Type B pancreatic cell (in vitro differentiated cells): ENCODE data around the gene PSMD13. TPM values are rescaled to one million over a fixed set of nuclear protein-coding genes. Genes with fewer than 3 reads are reported as not detected.

Source experiments
- DNase-seq: peaks from one replicate; pipeline ENCODE4 v3.0.0; 2021; ENCODE audit warnings: mixed read lengths; ENCODE audit not compliant: unreplicated experiment; ENCODE audit errors: extremely low spot score
- H3K27ac Mint-ChIP-seq: 2 replicates; pipeline ENCODE4 v1.8.0; 2021; ENCODE audit warnings: mild to moderate bottlenecking, mixed read lengths
- H3K27me3 Mint-ChIP-seq: 2 replicates; pipeline ENCODE4 v1.8.0; 2021; ENCODE audit warnings: mixed read lengths
- H3K36me3 Mint-ChIP-seq: 2 replicates; pipeline ENCODE4 v1.8.0; 2021; ENCODE audit warnings: mixed read lengths
- H3K4me1 Mint-ChIP-seq: one replicate; pipeline ENCODE4 v1.8.0; 2021; ENCODE audit warnings: mixed read lengths; ENCODE audit not compliant: unreplicated experiment
- H3K4me3 Mint-ChIP-seq: 2 replicates; pipeline ENCODE4 v1.8.0; 2021; ENCODE audit warnings: mild to moderate bottlenecking, mixed read lengths
- H3K9me3 Mint-ChIP-seq: 2 replicates; pipeline ENCODE4 v1.8.0; 2021; ENCODE audit warnings: mixed read lengths
- CTCF ChIP-seq: fragments of 200-600 bp; sonication (generic); conservative IDR thresholded peaks from 2 replicates; pipeline ENCODE4 v1.5.0; 2021; ENCODE audit warnings: antibody characterized with exemption, mild to moderate bottlenecking
- total RNA-seq: library from RNA; stranded (reverse); gene quantifications from 2 replicates; pipeline ENCODE4 v1.2.1, GENCODE V29; 2021; ENCODE audit warnings: low replicate concordance

Gene PSMD13
- total RNA-seq, 1 donor from 2014 or later = 115 TPM

- Mint-ChIP-seq H3K9me3 (no peaks in the 10 kb centered on the region), H3K36me3 (peaks cover 5% of the 10 kb centered on the region), H3K4me3 (peak overlapping the region; percentile 68), H3K27me3 (no peaks in the 10 kb centered on the region), H3K4me1 (peaks cover 6% of the 10 kb centered on the region), H3K27ac (no peak overlapping the region)
- no peak for DNase-seq
- no peak for TF ChIP-seq CTCF
Measured at GRCh38 chr11:204587-205109, 32.1 kb upstream of the PSMD13 start.

- Mint-ChIP-seq H3K27ac (no peak overlapping the region), H3K36me3 (peaks cover 5% of the 10 kb centered on the region), H3K4me1 (peaks cover 14% of the 10 kb centered on the region), H3K4me3 (peak overlapping the region; percentile 98), H3K27me3 (no peaks in the 10 kb centered on the region), H3K9me3 (no peaks in the 10 kb centered on the region)
- no peak for TF ChIP-seq CTCF
- peak; percentile 62 for DNase-seq
Measured at GRCh38 chr11:205221-206001, 31.4 kb upstream of the PSMD13 start.

- no peaks in the 10 kb centered on the region for H3K27me3 Mint-ChIP-seq
- H3K4me3 Mint-ChIP-seq = peak overlapping the region; percentile 98
- peaks cover 5% of the 10 kb centered on the region for H3K36me3 Mint-ChIP-seq
- H3K27ac Mint-ChIP-seq = peak overlapping the region; percentile 100
- no peak for TF ChIP-seq CTCF
- peaks cover 16% of the 10 kb centered on the region for H3K4me1 Mint-ChIP-seq
- peak; percentile 50 for DNase-seq
- no peaks in the 10 kb centered on the region for H3K9me3 Mint-ChIP-seq
Measured at GRCh38 chr11:206002-206384, 30.8 kb upstream of the PSMD13 start.

- peaks cover 16% of the 10 kb centered on the region for H3K4me1 Mint-ChIP-seq
- H3K27me3 Mint-ChIP-seq = no peaks in the 10 kb centered on the region
- peak overlapping the region; percentile 98 for H3K4me3 Mint-ChIP-seq
- H3K9me3 Mint-ChIP-seq = no peaks in the 10 kb centered on the region
- TF ChIP-seq CTCF = no peak
- peak; percentile 68 for DNase-seq
- H3K27ac Mint-ChIP-seq = peak overlapping the region; percentile 100
- peaks cover 5% of the 10 kb centered on the region for H3K36me3 Mint-ChIP-seq
Measured at GRCh38 chr11:206526-207207, 30.1 kb upstream of the PSMD13 start.

GRCh38 chr11:207208-207862 lies 29.4 kb upstream of the PSMD13 start, which contains the start of the genes BET1L and RIC8A:
TSS of gene BET1L (minus strand) at chr11:207399. CDS start at chr11:207321, 78 bp downstream.
TSS of gene RIC8A (plus strand) at chr11:207708. CDS start at chr11:208855, 1,147 bp downstream.
- Mint-ChIP-seq H3K4me3 (peak within 1 kb of the TSS; percentile 98), H3K4me1 (peaks cover 16% of the 10 kb centered on the region), H3K36me3 (peaks cover 2% of the 10 kb centered on the region), H3K9me3 (no peaks in the 10 kb centered on the region), H3K27me3 (no peaks in the 10 kb centered on the region), H3K27ac (peak within 1 kb of the TSS; percentile 100)
- DNase-seq = peak; percentile 96
- no peak for TF ChIP-seq CTCF
